Lung (tissue), 12 donors: ENCODE measurements around the gene ZDHHC18. TPM values are rescaled to one million over a fixed set of nuclear protein-coding genes. Genes with fewer than 3 reads are reported as not detected.

ENCODE experiments used
- ATAC-seq: fragments of 200-7000 bp; cut with Tn5 transposase; one replicate; pipeline ENCODE4 v1.9.1; 2020; ENCODE audit warnings: moderate number of reproducible peaks; ENCODE audit not compliant: insufficient read depth, low FRiP score
- DNase-seq, 3 donors: peaks; one replicate each; pipeline ENCODE4 v3.0.0-alpha.2; 2013 to 2017
- H3K27ac ChIP-seq, 2 donors: one replicate each; pipeline ENCODE4 v1.5.1; 2013; ENCODE audit warnings: mild to moderate bottlenecking in 2 of 2, moderate library complexity in 2 of 2, control low read depth in 1 of 2, inconsistent platforms in 1 of 2, low read depth in 1 of 2, low read length in 1 of 2
- H3K27me3 ChIP-seq, 3 donors: one replicate each; pipeline ENCODE4 v1.5.1; 2013; ENCODE audit warnings: low read length in 2 of 3; ENCODE audit not compliant: control insufficient read depth in 3 of 3, insufficient read depth in 3 of 3
- H3K36me3 ChIP-seq, 4 donors: one replicate each; pipeline ENCODE4 v1.5.1; 2013; ENCODE audit warnings: low read length in 4 of 4, mild to moderate bottlenecking in 1 of 4, moderate library complexity in 1 of 4; ENCODE audit not compliant: control insufficient read depth in 4 of 4, insufficient read depth in 4 of 4
- H3K4me1 ChIP-seq, 5 donors: one replicate each; pipeline ENCODE4 v1.5.1; 2013; ENCODE audit warnings: low read length in 5 of 5, mild to moderate bottlenecking in 2 of 5, moderate library complexity in 1 of 5; ENCODE audit not compliant: control insufficient read depth in 5 of 5, insufficient read depth in 5 of 5
- H3K4me3 ChIP-seq: one replicate; pipeline ENCODE4 v1.5.1; 2013; ENCODE audit warnings: mild to moderate bottlenecking, control low read depth, moderate library complexity
- H3K9ac ChIP-seq, 2 donors: one replicate each; pipeline ENCODE4 v1.5.1; 2013; ENCODE audit warnings: low read length in 2 of 2, control low read depth in 1 of 2; ENCODE audit not compliant: insufficient read depth in 1 of 2
- H3K9me3 ChIP-seq, 4 donors: one replicate each; pipeline ENCODE4 v1.5.1; 2013; ENCODE audit warnings: low read length in 3 of 4, mild to moderate bottlenecking in 1 of 4, moderate library complexity in 1 of 4; ENCODE audit not compliant: control insufficient read depth in 4 of 4, insufficient read depth in 3 of 4
- CTCF ChIP-seq: IDR thresholded peaks from 2 replicates; pipeline ENCODE4 v1.5.1; 2012; ENCODE audit warnings: mild to moderate bottlenecking; ENCODE audit errors: control extremely low read depth, extremely low read depth
- WGBS, 2 donors: extraction: QIAGEN DNeasy Blood & Tissue Kit; methylation state at CpG; one replicate each; pipeline ENCODE4 v1.1.7; 2013; 5-methylcytosine and 5-hydroxymethylcytosine counted together
- polyA plus RNA-seq, 2 donors: library from polyadenylated mRNA; stranded (reverse); fragments of 200-250 nt; gene quantifications; one replicate each; pipeline ENCODE4 v1.2.1, GENCODE V29; 2013
- total RNA-seq, 2 donors: library from RNA; depleted of rRNA in 1 of 2; stranded (reverse); fragments of >200 nt in 1 of 2; gene quantifications; one replicate each; pipeline ENCODE4 v1.2.1, GENCODE V29; 2014 to 2021
- donor health status: control.
- donor health status: control.
- donor health status: Bipolar disorder and iron deficiency.
- donor health status: healthy.
- donor health status: DM: yes; HTN: yes; CAD: no.

Gene ZDHHC18
- total and polyA plus RNA-seq, 4 donors: 11.6 to 39.1 (median 18.3) TPM

- no peak for TF ChIP-seq CTCF
- H3K9me3 ChIP-seq: no peaks in the 10 kb centered on the region
- H3K9ac ChIP-seq: no peak overlapping the region
- no peak overlapping the region for H3K27ac ChIP-seq
- H3K4me1 ChIP-seq: peaks cover 0 to 11% (median 0%) of the 10 kb centered on the region in 5 donors
- 91 to 94% methylated on average over 12 of the region's 12 CpGs for WGBS, 2 donors
- H3K27me3 ChIP-seq: no peaks in the 10 kb centered on the region
- ATAC-seq (no peak), DNase-seq (no peak)
- peaks cover 20 to 66% (median 31%) of the 10 kb centered on the region in 4 donors for H3K36me3 ChIP-seq
- no peak overlapping the region for H3K4me3 ChIP-seq
These were observed 24.7 kb downstream of the ZDHHC18 start for GRCh38 chr1:26851106-26851684.

GRCh38 chr1:26852701-26853100, 26.2 kb downstream of the ZDHHC18 start:
- TF ChIP-seq CTCF: no peak
- Histone ChIP-seq H3K9ac (no peak overlapping the region), H3K4me3 (no peak overlapping the region), H3K36me3 (peaks cover 16 to 71% (median 31%) of the 10 kb centered on the region in 4 donors), H3K27me3 (no peaks in the 10 kb centered on the region), H3K27ac (no peak overlapping the region), H3K4me1 (peaks cover 0 to 11% (median 0%) of the 10 kb centered on the region in 5 donors), H3K9me3 (no peaks in the 10 kb centered on the region)
- no peak for DNase-seq
- WGBS, 2 donors: 82 to 88% methylated on average over 9 of the region's 9 CpGs
- ATAC-seq: no peak

- Histone ChIP-seq H3K9ac (no peak overlapping the region), H3K4me3 (no peak overlapping the region), H3K36me3 (peaks cover 16 to 70% (median 31%) of the 10 kb centered on the region in 4 donors), H3K4me1 (peaks cover 0 to 10% (median 0%) of the 10 kb centered on the region in 5 donors), H3K27me3 (no peaks in the 10 kb centered on the region), H3K9me3 (no peaks in the 10 kb centered on the region), H3K27ac (no peak overlapping the region)
- peak; percentile 64 to 76 (median 74) for DNase-seq
- 24 to 26% methylated on average over 3 of the region's 3 CpGs for WGBS, 2 donors
- ATAC-seq: peak; percentile 73
- TF ChIP-seq CTCF: peak; percentile 80
These were observed 26.7 kb downstream of the ZDHHC18 start for GRCh38 chr1:26853156-26853555.

GRCh38 chr1:26853600-26853999, 27.1 kb downstream of the ZDHHC18 start:
- DNase-seq (no peak), ATAC-seq (no peak)
- H3K36me3 ChIP-seq: peaks cover 16 to 66% (median 30%) of the 10 kb centered on the region in 4 donors
- H3K4me3 ChIP-seq: no peak overlapping the region
- no peak overlapping the region for H3K9ac ChIP-seq
- H3K27me3 ChIP-seq: no peaks in the 10 kb centered on the region
- H3K9me3 ChIP-seq: no peaks in the 10 kb centered on the region
- WGBS, 2 donors: 97 to 98% methylated on average over 10 of the region's 10 CpGs
- TF ChIP-seq CTCF: no peak
- no peak overlapping the region for H3K27ac ChIP-seq
- peaks cover 0 to 6% (median 0%) of the 10 kb centered on the region in 5 donors for H3K4me1 ChIP-seq
